ENCODE data around the gene MGLL.

The MGLL gene

GRCh38 chr3:127809211-127809610 lies 13.1 kb downstream of the MGLL start:
- TF ChIP-seq CTCF (IDR thresholded peaks at IDR 0.05; ENCODE audit: low read depth, low read length, missing control alignments), result no peak
- DNase-seq (ENCODE audit: extremely low read depth, low read depth), result no peak
- H3K4me3 ChIP-seq (replicated peaks; ENCODE audit: low read depth, low read length), result no peak overlapping the region

GRCh38 chr3:127808197-127808596 lies 14.1 kb downstream of the MGLL start:
- H3K4me3 ChIP-seq (replicated peaks; ENCODE audit: low read depth, low read length), result no peak overlapping the region
- DNase-seq (ENCODE audit: extremely low read depth, low read depth), result no peak
- no peak for TF ChIP-seq CTCF (IDR thresholded peaks at IDR 0.05; ENCODE audit: low read depth, low read length, missing control alignments)

- no peak overlapping the region for H3K4me3 ChIP-seq (replicated peaks; ENCODE audit: low read depth, low read length)
- TF ChIP-seq CTCF (IDR thresholded peaks at IDR 0.05; ENCODE audit: low read depth, low read length, missing control alignments), result no peak
- no peak for DNase-seq (ENCODE audit: extremely low read depth, low read depth)
These were observed 17.1 kb downstream of the MGLL start for GRCh38 chr3:127805026-127805753.

- no peak overlapping the region for H3K4me3 ChIP-seq (replicated peaks; ENCODE audit: low read depth, low read length)
- no peak for TF ChIP-seq CTCF (IDR thresholded peaks at IDR 0.05; ENCODE audit: low read depth, low read length, missing control alignments)
- no peak for DNase-seq (ENCODE audit: extremely low read depth, low read depth)
These were observed 18.2 kb downstream of the MGLL start for GRCh38 chr3:127804141-127804540.

GRCh38 chr3:127803619-127804018 lies 18.7 kb downstream of the MGLL start:
- peak; percentile 86 for DNase-seq (ENCODE audit: extremely low read depth, low read depth)
- H3K4me3 ChIP-seq (replicated peaks; ENCODE audit: low read depth, low read length), result no peak overlapping the region
- TF ChIP-seq CTCF (IDR thresholded peaks at IDR 0.05; ENCODE audit: low read depth, low read length, missing control alignments), result no peak

GRCh38 chr3:127802606-127803005 lies 19.7 kb downstream of the MGLL start:
- no peak for TF ChIP-seq CTCF (IDR thresholded peaks at IDR 0.05; ENCODE audit: low read depth, low read length, missing control alignments)
- no peak for DNase-seq (ENCODE audit: extremely low read depth, low read depth)
- no peak overlapping the region for H3K4me3 ChIP-seq (replicated peaks; ENCODE audit: low read depth, low read length)
